SK-N-SH (cell line): ENCODE results near the gene NKAIN1.

Experiments
- CTCF ChIP-seq: fragments of 200-600 bp; sonication (generic); IDR thresholded peaks from 2 replicates; pipeline ENCODE4 v1.6.1; 2017; ENCODE audit warnings: antibody characterized with exemption, mild to moderate bottlenecking, moderate library complexity
- ELF1 ChIP-seq: IDR thresholded peaks from 2 replicates; pipeline ENCODE4 v1.4.0; 2012
- EP300 ChIP-seq, 2 experiments: IDR thresholded peaks; 2 replicates each; pipeline versions ENCODE4 v1.4.0 to v1.6.1; 2012; ENCODE audit warnings: borderline replicate concordance in 1 of 2, low read depth in 1 of 2, low read length in 1 of 2
- FOXM1 ChIP-seq: IDR thresholded peaks from 2 replicates; pipeline ENCODE4 v1.4.0; 2012; ENCODE audit warnings: low read depth, mild to moderate bottlenecking
- GATA2 ChIP-seq: sonication (generic); formaldehyde crosslinking; IDR thresholded peaks from 2 replicates; pipeline ENCODE4 v1.5.0; 2020; ENCODE audit warnings: mild to moderate bottlenecking, missing genetic modification reagents
- POLR2AphosphoS5 ChIP-seq: IDR thresholded peaks from 2 replicates; pipeline ENCODE4 v1.6.1; 2012; ENCODE audit warnings: low read depth, low read length
- REST ChIP-seq: IDR thresholded peaks from 2 replicates; pipeline ENCODE4 v1.6.1; 2012; ENCODE audit warnings: mild to moderate bottlenecking, low read depth, low read length, moderate library complexity
- SIN3A ChIP-seq: IDR thresholded peaks from 2 replicates; pipeline ENCODE4 v1.6.1; 2012; ENCODE audit warnings: low read depth, mild to moderate bottlenecking, low read length, moderate library complexity, borderline replicate concordance
- SMC3 ChIP-seq: IDR thresholded peaks from 2 replicates; pipeline ENCODE4 v1.6.1; 2012; ENCODE audit warnings: low read depth, low read length, improper control_type of control experiment
- TEAD4 ChIP-seq: IDR thresholded peaks from 2 replicates; pipeline ENCODE4 v1.4.0; 2012; ENCODE audit warnings: mild to moderate bottlenecking, borderline replicate concordance; ENCODE audit not compliant: insufficient read depth
- USF2 ChIP-seq: fragments of 150-350 bp; IDR thresholded peaks from 2 replicates; pipeline ENCODE4 v1.6.1; 2017; ENCODE audit warnings: antibody characterized with exemption, low read length, low read depth, borderline replicate concordance
- TF ChIP-seq, protein P1 (sequence below): IDR thresholded peaks from 2 replicates; pipeline ENCODE4 v1.4.0; 2012; ENCODE audit warnings: low read depth
- TF ChIP-seq, protein P2 (sequence below): IDR thresholded peaks from 2 replicates; pipeline ENCODE4 v1.4.0; 2012; ENCODE audit warnings: low read depth, borderline replicate concordance

DNA sequence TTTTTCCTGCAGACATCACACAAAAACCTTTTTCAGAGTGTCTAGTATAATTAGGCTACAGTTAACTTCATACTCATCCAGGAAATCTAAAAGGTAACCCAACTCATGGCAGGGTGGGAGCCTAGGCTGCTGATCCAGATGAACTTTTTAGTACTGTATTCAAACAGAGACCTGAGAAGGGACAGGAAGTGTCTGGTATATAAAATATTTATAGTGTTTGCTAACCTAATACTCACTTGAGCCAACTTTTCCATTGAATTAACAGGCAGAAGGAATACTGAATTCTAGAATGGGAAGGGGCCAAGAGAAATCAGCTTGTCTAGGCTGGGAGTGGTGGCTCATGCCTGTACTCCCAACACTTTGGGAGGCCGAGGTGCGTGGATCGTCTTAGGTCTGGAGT is 22.2 kb upstream of the NKAIN1 start:
- TF ChIP-seq, protein P1, sequence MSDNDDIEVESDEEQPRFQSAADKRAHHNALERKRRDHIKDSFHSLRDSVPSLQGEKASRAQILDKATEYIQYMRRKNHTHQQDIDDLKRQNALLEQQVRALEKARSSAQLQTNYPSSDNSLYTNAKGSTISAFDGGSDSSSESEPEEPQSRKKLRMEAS = no peak
- TF ChIP-seq TEAD4 (no peak), GATA2 (no peak), REST (no peak), SMC3 (no peak), ELF1 (no peak), CTCF (no peak), EP300 (IDR thresholded peaks at IDR 0.05; ENCODE audit: borderline replicate concordance in 1 of 2, low read depth in 1 of 2, low read length in 1 of 2) (no peak), USF2 (no peak), SIN3A (no peak), POLR2AphosphoS5 (no peak), FOXM1 (no peak)
- TF ChIP-seq, protein P2, sequence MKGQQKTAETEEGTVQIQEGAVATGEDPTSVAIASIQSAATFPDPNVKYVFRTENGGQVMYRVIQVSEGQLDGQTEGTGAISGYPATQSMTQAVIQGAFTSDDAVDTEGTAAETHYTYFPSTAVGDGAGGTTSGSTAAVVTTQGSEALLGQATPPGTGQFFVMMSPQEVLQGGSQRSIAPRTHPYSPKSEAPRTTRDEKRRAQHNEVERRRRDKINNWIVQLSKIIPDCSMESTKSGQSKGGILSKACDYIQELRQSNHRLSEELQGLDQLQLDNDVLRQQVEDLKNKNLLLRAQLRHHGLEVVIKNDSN = no peak
